ENCODE results near the gene RIIAD1. TPM values are rescaled to one million over a fixed set of nuclear protein-coding genes. Genes with fewer than 3 reads are reported as not detected.

The RIIAD1 gene
- total RNA-seq, 1 donor from 2014 or later = not detected

DNA sequence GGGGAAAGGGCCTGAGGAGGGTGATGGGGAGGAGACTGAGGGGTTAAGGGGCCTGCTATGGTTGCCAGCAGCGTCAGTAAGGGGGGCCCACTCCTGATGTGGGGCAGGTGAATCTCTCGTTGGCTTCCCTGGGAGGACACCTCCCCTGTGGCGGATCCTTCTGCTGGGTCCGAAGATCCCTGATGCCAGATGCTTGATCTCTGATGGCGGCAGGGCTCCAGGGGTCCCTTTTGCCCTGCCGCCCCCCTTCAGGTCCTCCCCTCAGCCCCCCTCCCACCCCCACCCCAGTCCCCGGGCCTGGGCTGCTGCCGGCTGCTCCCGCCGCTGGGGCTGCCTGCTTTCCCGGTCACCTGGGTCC is 4.9 kb upstream of the RIIAD1 start:
- H3K36me3 ChIP-seq = no peaks in the 10 kb centered on the region
- H3K27ac ChIP-seq = no peak overlapping the region
- DNase-seq (no peak), ATAC-seq (no peak)
- TF ChIP-seq, protein P1, sequence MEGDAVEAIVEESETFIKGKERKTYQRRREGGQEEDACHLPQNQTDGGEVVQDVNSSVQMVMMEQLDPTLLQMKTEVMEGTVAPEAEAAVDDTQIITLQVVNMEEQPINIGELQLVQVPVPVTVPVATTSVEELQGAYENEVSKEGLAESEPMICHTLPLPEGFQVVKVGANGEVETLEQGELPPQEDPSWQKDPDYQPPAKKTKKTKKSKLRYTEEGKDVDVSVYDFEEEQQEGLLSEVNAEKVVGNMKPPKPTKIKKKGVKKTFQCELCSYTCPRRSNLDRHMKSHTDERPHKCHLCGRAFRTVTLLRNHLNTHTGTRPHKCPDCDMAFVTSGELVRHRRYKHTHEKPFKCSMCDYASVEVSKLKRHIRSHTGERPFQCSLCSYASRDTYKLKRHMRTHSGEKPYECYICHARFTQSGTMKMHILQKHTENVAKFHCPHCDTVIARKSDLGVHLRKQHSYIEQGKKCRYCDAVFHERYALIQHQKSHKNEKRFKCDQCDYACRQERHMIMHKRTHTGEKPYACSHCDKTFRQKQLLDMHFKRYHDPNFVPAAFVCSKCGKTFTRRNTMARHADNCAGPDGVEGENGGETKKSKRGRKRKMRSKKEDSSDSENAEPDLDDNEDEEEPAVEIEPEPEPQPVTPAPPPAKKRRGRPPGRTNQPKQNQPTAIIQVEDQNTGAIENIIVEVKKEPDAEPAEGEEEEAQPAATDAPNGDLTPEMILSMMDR (IDR thresholded peaks at IDR 0.05) = no peak
- intact Hi-C loops (cut with DNase I) = no loop called here
- no peaks in the 10 kb centered on the region for H3K9me3 ChIP-seq
- H3K4me1 ChIP-seq = peaks cover 22% of the 10 kb centered on the region
- no peak overlapping the region for H3K4me3 ChIP-seq
- H3K27me3 ChIP-seq = peaks cover 21% of the 10 kb centered on the region

DNA sequence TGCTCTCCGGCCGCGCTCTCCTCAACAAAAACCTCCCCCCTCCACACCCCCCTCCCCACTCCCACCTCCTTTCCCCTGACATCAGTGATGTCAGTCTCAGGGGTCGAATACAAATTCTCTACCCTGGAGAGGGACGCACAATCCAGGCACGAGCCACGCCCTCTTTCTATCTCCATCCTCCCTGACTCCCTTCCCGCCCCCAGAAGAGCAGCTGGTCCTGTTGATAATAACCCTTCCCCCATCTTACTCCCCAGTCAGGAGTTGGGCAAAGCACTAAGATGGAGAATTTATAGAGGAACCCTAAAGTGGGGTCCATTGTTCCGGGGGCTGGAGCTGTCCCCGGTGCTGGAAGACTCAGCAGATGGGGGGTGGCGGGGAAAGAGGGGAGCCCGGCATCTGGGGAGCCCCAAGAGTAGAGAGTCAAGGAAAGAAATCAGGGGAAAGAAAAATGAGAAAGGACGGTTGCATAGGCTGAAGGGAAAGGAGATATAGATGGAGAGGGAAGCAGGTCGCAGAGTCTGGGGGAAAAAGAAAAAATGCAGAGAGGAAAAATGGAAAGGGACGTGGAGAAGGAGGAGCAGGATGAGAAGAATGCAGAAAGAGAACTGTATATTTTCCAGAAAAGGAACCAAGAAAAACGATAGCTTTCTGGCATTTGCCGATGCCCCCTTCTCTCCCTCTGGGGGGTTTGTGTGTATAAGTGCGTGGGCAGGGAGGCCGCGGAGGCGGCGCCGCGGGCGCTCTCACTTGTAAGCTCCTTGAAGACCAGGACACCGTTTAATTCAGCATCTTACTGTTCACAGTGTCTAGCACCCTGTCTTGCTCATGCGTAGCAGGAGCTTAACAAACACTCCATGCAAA is 4.3 kb upstream of the RIIAD1 start, which contains the start of gene CELF3:
Gene CELF3, minus strand, starts transcription at position 33 of the 861 bp plus-strand sequence. CDS start 783 bp downstream, outside the sequence.
- Histone ChIP-seq H3K4me1 (peaks cover 28% of the 10 kb centered on the region), H3K27ac (no peak within 1 kb of the TSS), H3K9me3 (no peaks in the 10 kb centered on the region), H3K27me3 (peaks cover 21% of the 10 kb centered on the region), H3K4me3 (no peak within 1 kb of the TSS), H3K36me3 (no peaks in the 10 kb centered on the region)
- intact Hi-C loops (cut with DNase I) = no loop called here
- TF ChIP-seq, protein P1 (IDR thresholded peaks at IDR 0.05) = no peak
- ATAC-seq (no peak), DNase-seq (no peak)

DNA sequence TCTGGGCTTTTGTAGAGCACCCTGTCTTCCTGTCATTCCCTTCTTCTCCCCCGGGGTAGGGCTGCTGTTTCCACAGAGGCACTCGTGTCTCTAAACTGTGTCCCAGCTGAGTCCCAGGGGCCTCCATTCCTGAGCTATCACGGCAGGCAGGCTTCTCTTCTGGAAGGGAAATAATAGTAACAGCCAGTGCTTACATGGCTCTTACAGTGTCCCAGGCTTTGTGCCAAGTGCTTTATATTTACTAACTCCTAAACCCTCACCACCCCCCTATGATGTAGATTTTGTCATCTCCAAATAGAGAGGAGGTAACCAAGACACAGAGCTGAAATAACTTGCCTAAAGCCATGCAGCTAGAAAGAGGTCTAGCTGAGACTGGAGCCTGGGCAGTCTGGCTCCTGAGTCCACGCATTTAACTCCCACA is 3.3 kb upstream of the RIIAD1 start:
- Histone ChIP-seq H3K27me3 (peaks cover 21% of the 10 kb centered on the region), H3K27ac (no peak overlapping the region), H3K36me3 (no peaks in the 10 kb centered on the region), H3K9me3 (no peaks in the 10 kb centered on the region), H3K4me1 (peaks cover 30% of the 10 kb centered on the region), H3K4me3 (no peak overlapping the region)
- ATAC-seq = peak; percentile 20
- TF ChIP-seq, protein P1 (IDR thresholded peaks at IDR 0.05) = no peak
- DNase-seq = no peak
- intact Hi-C loops (cut with DNase I) = no loop called here

DNA sequence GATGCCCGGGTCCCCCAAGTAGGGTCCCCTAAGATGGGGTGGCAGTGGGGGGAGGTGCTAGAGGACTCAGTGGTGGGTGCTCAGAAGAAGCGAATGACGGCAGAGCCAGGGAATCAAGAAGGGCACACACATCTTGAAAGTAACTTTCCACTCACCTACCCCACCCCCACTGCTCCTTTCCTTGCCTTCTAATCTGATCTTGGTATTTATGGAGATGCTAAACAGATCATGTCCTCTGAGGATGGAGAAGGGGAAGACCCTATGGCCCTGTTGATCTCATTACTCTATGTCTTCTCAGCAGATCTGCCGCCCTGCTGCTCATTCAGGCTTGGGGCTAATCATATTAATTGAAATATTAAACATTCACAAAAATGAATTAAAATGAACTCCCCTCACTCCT is 2.7 kb upstream of the RIIAD1 start:
- Histone ChIP-seq H3K27me3 (peaks cover 21% of the 10 kb centered on the region), H3K36me3 (no peaks in the 10 kb centered on the region), H3K4me3 (no peak overlapping the region), H3K27ac (no peak overlapping the region), H3K9me3 (no peaks in the 10 kb centered on the region), H3K4me1 (peaks cover 30% of the 10 kb centered on the region)
- intact Hi-C loops (cut with DNase I) = no loop called here
- no peak for ATAC-seq
- DNase-seq = no peak
- TF ChIP-seq, protein P1 (IDR thresholded peaks at IDR 0.05) = no peak

DNA sequence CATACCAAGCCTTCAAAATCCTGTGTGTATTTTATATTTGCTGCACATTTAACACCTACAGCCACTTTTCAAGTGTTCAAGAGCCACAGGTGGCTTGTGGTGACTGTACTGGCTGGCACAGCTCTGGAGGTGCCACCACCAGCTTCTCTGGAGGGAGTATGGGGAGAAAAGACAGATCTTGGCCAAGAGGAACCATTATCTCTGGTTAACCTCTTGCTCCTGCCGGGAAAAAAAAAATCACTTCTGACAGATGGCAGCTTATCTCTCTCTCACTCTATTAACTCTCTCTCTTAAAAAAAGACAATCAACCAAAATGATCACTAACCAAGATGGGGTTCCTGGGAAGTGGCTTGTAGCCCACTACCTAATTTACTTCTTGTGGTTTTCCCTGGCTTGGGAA is 1.2 kb upstream of the RIIAD1 start:
- Histone ChIP-seq H3K4me1 (peaks cover 30% of the 10 kb centered on the region), H3K9me3 (no peaks in the 10 kb centered on the region), H3K27me3 (peaks cover 16% of the 10 kb centered on the region), H3K27ac (peak overlapping the region; percentile 76), H3K4me3 (peak overlapping the region; percentile 54), H3K36me3 (no peaks in the 10 kb centered on the region)
- intact Hi-C loops (cut with DNase I) = no loop called here
- no peak for DNase-seq
- TF ChIP-seq, protein P1 (IDR thresholded peaks at IDR 0.05) = no peak
- ATAC-seq = no peak

Measured in upper lobe of right lung (tissue), 1 donor.